GM08714 (cell line): Measurements from ENCODE around the gene MYO10.
"Not testable (repeated sequence)": the region's sequence is repeated elsewhere in the genome, so short reads cannot be mapped to it uniquely, and the experiment has no call there.

Experiments
- H3K4me3 ChIP-seq: fragments of 200-500 bp; sonication (Bioruptor generic); 2 replicates; pipeline ENCODE4 v1.5.1; 2014; ENCODE audit warnings: mild to moderate bottlenecking, low read length, inconsistent platforms
- ZNF274 ChIP-seq: IDR thresholded peaks from 2 replicates; pipeline ENCODE4 v1.6.1; 2012; ENCODE audit warnings: mild to moderate bottlenecking, low read depth, low read length

MYO10 gene

GRCh38 chr5:16749626-16750025 is 186.5 kb downstream of the MYO10 start:
- no peak for TF ChIP-seq ZNF274

DNA sequence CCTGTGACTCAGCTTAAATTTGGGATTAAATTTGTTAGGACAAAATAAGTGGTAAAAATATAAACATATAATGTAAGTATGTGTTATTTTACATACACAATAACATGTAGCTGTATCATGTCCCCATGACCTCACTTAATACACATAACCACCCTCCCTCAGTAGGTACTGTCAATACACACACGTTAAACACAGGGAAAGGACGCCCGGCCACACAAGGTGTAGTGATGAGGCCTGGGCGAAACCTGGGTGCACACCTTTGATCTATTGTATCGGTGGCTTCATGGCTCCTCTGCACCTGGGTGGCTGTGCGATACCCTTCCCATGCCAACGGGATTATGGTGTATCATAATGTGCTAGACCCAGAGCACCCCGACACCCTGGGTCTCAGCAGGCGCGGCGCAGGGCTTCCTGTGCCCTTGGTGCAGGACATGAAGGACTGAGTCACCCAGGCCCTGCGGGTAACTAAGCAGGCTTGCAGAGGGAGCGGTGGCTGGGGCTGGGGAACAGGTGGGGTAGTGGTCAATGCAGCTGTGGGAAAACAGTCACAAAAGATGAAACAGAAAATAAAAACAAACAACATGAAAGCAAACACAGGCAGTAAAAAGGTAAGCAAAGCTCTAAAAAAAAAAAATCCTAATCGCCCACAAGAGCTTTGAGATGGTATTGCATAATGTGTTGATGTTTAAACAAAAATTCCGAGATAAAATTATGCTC is 191.8 kb downstream of the MYO10 start:
- no peak for TF ChIP-seq ZNF274
- no peak overlapping the region for H3K4me3 ChIP-seq

More at GRCh38 chr5:16749626-16750025, 186.5 kb downstream of the MYO10 start:
- H3K4me3 ChIP-seq, result no peak overlapping the region

DNA sequence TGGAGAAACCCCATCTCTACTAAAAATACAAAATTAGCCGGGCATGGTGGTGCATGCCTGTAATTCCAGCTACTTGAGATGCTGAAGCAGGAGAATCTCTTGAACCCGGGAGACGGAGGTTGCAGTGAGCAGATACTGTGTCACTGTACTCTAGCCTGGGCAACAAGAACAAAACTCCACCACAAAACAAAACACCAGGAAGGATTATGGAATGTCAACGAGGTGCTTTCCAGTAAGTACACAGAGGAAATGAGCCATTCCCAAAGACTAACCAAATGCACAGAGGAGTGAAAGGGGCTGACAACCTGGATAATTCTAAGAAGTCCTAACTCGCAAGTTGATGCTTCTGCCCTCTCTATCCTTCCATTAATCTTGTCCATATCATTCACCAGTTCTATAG is 193.2 kb downstream of the MYO10 start:
- TF ChIP-seq ZNF274, result no peak
- H3K4me3 ChIP-seq, result no peak overlapping the region

DNA sequence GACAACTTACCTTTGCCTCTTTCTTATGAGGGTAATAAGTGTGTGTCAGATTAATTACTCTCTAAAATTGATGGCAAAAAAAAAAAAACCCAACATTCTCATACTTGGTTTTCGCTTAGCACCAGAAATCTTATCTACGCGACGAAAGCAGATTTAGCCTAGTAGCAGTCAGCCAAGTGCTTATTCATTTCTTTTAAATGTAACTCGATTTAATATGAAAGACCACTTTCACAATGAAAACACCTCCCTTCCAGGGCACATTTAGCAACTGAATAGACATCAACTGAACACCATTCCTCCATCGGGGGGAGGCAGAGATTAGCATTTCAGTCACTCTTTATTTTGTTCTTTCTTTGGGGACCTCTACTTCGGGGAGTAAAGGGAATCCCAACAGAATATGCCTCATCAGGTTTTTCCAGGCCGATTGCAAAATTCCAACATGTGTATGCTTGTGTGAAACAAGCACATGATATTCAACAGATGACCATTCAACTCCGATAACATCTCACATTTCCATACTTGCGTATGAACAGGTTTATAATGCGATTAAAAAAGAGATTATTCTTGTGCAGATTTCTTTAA is 195.2 kb downstream of the MYO10 start:
- TF ChIP-seq ZNF274, result no peak
- no peak overlapping the region for H3K4me3 ChIP-seq

- TF ChIP-seq ZNF274, result no peak
- H3K4me3 ChIP-seq, result no peak overlapping the region
These were observed 195.8 kb downstream of the MYO10 start for GRCh38 chr5:16740066-16740810.

DNA sequence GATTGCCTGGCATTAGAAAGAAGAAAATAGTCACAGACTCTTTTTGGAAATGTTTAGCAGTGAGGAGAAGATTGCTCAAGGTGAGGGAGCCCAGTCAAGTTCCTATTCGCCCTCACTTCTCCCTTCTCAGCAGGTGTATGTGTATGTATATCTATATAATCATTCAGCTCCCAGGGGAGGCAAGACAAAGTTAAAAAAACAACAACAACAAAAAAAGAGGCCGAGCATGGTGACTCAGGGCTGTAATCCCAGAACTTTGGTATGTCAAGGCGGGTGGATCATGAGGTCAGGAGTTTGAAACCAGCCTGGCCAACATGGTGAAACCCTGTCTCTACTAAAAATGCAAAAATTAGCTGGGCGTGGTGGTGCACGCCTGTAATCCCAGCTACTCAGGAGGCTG is 197.7 kb downstream of the MYO10 start:
- not testable (repeated sequence) for H3K4me3 ChIP-seq

- no peak for TF ChIP-seq ZNF274
- no peak overlapping the region for H3K4me3 ChIP-seq
These were observed 198.3 kb downstream of the MYO10 start for GRCh38 chr5:16737620-16738364.

- no peak for TF ChIP-seq ZNF274
- H3K4me3 ChIP-seq, result no peak overlapping the region
These were observed 198.9 kb downstream of the MYO10 start for GRCh38 chr5:16737209-16737608.

DNA sequence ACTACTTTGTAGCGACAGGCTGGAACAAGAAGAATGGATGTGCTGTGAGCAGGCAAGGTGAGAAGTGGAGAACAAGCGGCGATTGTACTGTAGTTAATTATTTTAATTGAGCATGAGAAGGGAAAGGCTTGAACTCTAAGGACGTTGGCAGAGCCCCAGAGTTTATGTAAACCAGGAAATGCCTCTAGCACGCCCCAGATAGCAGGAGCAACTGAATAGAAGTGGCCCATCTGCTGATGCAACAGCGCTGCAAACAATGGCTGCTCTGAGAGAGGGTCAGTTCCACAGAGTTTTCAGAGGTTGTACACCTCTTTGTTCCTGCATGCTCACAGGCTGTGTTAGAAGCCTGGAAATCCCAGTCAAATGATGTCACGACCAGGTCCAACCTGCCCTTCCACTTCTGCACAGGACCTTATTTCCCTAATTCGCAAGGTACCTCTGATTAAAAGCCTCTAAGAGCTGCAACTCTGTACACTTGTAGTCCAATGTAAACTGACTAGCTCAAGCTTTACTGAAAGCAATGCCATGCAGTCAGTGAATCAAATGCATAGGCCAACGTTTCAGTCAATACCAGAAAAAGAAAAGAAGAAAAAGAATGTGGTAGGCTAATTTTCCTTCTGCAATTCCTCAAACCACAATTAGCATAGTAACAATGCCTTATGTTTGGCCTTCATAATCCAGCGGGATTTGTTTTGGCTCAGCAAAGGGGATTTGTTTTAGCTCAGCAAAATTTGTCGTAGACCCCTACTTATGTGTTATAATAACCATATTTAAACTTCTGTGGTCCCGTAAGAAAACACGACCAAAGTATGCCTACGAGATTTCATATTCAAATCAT is 199.7 kb downstream of the MYO10 start:
- no peak for TF ChIP-seq ZNF274
- no peak overlapping the region for H3K4me3 ChIP-seq

DNA sequence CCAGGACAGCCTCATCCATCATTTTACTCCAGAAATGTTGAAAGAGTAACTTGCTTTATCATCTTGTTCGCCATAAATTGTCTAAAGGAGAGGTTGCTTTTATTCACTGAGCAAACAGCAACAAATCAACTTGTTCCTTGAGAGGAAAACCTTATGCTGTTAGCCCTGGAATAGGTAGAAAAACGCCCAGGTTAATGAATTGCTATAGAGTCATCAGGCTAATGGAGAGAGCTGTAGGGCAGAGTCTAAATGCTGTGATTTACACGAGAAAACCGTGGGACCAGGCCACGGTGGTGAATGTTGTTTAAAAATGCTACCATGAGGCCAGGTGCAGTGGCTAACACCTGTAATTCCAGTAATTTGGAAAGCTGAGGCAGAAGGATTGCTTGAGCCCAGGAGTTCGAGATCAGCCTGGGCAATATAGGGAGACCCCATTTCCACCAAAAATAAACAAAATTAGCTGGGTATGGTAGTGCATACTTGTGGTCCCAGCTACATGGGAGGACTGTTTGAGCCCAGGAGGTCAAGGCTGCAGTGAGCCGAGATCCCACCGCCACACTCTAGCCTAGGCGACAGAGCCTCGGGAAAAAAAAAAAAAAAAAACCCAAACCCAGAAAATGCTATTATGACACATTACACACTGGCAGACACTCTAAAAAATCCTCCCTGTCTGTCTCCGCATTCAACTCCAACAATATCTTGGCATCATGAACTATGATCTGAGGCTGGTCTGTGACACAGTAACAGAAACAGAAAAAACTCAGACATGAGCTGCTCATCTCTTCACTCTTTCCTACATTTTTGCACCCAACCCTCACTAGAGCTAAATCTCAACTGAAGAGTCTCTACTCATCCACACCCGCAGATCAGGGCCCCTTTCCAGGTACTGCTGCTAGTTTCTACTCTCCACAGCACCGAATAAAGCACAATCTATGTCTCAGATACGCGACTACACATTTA is 200.7 kb downstream of the MYO10 start:
- no peak for TF ChIP-seq ZNF274
- H3K4me3 ChIP-seq, result no peak overlapping the region

DNA sequence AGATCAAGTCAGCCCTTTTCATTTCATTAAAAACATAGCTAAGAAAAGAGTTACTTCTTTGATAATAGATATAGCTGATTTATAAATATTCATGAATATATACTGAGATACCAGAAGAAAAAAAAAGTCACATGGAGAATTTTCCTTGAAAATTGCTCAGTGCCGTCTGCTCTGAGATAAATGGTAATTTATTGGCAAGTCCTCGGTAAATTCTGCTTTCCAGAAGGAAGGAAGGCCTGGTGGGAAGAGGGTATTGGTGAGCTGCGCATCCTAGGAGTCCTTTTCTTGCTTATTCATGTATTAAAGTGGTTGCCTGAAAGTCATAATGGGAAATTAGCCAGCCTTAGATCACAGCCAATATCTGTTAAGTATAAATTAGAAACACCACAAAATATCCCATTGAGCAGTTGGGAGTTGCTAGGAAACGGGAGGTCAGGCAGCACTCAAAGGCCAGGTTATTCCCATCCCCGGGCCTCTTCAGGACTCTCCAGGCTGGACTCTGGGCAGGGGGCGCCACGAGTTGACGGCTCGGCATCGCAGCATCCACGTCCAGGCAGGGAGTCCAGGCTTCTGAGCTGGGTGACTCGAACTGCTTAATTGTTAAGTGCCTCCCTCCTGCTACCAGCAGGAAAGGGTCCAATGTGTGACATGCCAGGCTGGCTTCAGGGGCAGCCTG is 202.6 kb downstream of the MYO10 start:
- no peak for TF ChIP-seq ZNF274

DNA sequence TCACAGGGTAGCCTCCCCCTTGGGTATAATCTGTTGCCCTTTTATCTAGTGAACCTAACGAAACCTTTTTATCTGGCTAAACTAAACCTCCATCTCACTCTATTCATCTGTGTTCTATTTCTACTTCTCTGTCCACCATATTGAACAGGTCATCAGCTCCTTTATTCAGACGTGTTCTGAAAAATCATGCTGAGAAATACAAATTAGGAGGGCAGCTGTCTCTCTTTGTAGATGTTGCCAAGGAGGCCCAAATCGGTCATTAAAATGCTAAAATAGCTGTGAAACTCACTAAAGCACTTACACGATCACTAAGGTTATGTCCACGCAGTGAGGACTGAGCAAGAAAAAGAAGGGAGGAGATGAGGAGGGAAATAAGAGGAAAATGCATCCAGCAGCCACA is 203.7 kb downstream of the MYO10 start:
- no peak overlapping the region for H3K4me3 ChIP-seq
- TF ChIP-seq ZNF274, result no peak

More for the DNA sequence above, 202.6 kb downstream of the MYO10 start:
- no peak overlapping the region for H3K4me3 ChIP-seq
